GM20000 (cell line): Measurements from ENCODE around the gene DCTN4.

ENCODE experiments used
- DNase-seq: peaks from one replicate; pipeline ENCODE4 v3.0.0; 2012; ENCODE audit warnings: low spot score
- TF ChIP-seq, protein P1 (sequence below): IDR thresholded peaks from 2 replicates; pipeline ENCODE4 v1.5.1; 2012; ENCODE audit warnings: mild to moderate bottlenecking, control low read depth; ENCODE audit errors: extremely low read depth, missing control alignments

The DCTN4 gene

DNA sequence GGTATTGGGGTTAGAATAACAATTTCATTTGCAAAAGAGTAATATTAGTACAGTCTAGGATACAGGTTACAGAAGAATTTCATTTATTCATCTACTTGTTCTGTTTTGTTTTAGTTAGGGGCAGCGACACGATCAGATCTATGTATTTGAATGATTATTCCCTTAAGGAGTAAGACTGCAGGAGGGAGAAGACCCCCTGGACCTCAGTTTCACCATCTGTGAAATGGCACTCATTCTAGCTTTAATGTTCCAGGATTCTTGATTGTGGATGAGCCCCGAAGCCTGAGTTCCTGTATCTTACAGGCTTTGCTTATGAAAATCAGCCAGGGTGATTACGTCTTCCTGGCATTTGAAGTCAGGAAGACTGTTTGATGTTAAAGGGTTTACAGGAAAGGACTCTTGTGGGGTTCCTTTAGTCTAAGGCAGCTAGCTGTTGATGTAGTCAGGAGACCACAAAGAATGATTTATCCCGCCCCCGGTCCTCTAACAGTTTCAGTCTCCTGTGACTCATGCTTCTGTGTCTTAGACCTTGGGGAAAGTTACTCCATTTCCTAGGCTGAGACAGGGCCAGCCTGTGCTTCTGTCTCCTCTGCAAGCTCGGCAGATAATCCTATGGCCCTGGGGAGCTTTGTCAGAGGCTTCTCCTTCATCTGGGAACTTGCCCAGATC, 31.3 kb upstream of the DCTN4 start:
- TF ChIP-seq, protein P1, sequence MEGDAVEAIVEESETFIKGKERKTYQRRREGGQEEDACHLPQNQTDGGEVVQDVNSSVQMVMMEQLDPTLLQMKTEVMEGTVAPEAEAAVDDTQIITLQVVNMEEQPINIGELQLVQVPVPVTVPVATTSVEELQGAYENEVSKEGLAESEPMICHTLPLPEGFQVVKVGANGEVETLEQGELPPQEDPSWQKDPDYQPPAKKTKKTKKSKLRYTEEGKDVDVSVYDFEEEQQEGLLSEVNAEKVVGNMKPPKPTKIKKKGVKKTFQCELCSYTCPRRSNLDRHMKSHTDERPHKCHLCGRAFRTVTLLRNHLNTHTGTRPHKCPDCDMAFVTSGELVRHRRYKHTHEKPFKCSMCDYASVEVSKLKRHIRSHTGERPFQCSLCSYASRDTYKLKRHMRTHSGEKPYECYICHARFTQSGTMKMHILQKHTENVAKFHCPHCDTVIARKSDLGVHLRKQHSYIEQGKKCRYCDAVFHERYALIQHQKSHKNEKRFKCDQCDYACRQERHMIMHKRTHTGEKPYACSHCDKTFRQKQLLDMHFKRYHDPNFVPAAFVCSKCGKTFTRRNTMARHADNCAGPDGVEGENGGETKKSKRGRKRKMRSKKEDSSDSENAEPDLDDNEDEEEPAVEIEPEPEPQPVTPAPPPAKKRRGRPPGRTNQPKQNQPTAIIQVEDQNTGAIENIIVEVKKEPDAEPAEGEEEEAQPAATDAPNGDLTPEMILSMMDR: no peak
- DNase-seq: peak; percentile 72

- TF ChIP-seq, protein P1: no peak
- DNase-seq: no peak
Measured at GRCh38 chr5:150789450-150789849, 30.6 kb upstream of the DCTN4 start.

DNA sequence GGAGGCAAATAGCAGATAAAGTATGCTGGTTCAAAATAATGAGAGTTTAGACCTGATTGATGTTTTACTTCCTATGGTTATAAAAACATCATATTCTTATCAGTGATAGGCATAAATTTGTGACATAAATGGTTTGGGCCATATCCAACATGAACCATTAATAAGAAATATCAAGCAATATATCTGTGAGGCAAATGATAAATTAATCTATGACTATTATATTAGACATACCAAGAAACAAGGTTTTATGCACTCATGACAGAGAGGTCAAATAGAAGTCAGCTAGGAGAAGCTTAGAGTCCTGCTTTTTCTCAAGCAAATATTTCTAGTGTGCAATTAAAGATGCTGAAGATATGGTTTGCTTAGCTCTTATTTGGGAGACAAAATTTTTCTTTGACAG, 30.2 kb upstream of the DCTN4 start:
- TF ChIP-seq, protein P1: no peak
- DNase-seq: no peak

- TF ChIP-seq, protein P1: no peak
- DNase-seq: no peak
Measured at GRCh38 chr5:150787656-150788055, 28.8 kb upstream of the DCTN4 start.

DNA sequence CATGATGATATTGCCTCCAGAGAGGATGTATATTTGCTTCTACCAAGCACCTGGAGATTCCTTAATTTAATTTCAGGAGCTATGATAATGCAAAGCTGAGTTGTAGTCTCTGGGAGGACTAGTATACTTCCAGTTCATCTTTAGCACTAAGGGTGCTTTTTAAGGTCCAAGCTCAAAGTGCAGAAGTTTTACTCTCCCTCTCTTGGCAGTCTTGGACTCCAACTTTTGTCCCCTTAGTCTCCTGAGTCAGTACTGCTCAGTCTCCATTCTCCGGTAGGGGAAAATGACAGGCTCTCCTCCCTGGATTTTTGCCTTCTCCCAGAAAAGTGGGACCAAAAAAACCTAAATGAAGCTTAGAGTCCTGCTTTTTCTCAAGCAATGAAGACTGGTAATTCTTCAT, 28.1 kb upstream of the DCTN4 start:
- TF ChIP-seq, protein P1: no peak
- no peak for DNase-seq

DNA sequence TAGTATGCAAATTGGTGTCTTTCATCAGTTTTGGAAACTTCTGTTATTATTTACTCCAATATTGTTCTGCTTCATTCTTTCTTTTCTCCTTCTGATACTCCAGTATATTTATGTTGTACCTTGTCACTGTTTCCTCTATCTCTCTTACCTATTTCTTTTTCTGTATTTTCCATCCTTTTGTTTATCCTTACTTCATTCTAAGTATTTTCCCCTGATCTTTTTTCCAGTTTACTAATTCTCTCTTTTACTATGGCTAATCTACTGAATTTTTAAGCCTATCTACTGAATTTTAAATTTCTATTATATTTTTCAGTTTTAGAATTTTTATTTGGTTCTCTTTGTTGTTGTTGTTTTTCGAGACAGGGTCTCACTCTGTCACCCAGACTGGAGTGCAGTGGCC, 27.1 kb upstream of the DCTN4 start:
- no peak for DNase-seq
- TF ChIP-seq, protein P1: no peak

DNA sequence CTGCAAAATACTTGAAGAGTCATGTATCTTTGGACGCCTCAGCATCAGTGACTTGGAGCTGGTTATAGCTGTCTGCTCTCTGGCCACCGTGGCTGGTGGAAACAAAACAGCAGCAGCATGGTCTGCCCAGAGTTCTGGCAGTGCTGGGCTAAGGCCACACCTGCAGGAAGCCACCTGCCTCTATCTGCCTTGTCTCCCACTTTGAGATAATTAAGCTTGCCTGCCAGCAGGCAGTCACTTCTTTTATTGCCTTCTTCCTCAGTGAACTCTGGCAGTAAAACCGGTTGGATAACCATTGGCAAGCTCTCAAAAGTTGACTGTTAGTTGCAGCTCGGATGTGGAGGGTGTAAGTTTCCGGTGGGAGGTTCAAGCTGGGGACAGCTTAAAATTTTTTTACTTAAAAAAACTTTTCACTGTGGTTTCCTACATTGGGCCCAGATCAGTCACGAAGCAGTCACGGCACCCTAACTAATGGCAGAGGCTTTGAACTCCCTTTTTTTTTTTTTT, 24.7 kb upstream of the DCTN4 start:
- DNase-seq: peak; percentile 63
- TF ChIP-seq, protein P1: no peak
